Measurements from ENCODE around the gene SAMD3.
"Not testable (repeated sequence)": the region's sequence is repeated elsewhere in the genome, so short reads cannot be mapped to it uniquely, and the experiment has no call there.

Gene SAMD3

DNA sequence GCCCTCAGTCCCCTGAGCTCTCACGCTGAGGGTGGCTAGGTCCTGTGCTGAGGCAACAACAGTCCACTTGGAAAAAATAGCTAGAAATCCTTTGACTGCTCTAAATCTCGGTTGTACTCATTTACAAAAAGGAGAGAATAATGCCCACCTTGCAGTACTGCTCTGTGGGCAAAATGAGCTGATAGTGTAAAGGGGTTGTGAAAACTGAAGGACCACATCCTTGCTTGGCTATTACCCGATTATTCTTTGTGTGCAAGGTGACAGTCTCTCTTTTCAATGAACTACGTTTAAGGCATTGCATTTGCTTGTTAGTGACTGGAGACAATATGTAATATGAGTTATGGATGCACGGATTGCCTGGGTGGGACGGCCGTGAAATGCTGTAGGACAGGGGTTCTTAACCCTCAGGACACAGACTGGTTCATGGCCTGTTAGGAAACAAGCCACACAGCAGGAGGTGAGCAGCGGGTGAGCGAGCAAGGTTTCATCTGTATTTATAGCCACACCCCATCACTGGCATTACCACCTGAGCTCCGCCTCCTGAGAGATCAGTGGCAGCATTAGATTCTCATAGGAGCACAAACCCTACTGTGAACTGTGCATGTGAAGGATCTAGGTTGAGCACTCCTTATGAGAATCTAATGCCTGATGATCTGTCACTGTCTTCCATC is 14.6 kb downstream of the SAMD3 start:
- DNase-seq (ENCODE audit: low read depth) = no peak

DNA sequence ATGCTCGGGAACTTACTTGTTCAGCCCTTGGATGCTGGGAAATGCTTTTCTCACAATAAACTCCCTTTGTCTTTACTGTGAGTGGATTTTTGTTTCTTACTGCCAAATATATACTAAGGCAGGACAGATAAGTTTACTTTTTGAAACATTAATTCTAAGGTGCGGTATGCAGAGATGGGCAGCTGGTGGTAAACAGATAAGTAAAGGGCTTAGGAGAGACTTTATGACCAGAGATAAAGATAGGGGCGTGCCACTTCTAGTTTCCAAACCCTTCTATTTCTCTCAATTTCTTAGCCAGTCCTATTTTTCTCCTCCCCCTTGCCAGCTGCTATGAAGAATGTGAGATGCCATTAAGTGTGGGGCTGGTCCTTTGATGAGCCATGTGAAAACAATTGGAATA is 16.3 kb downstream of the SAMD3 start:
- DNase-seq (ENCODE audit: low read depth) = no peak

DNA sequence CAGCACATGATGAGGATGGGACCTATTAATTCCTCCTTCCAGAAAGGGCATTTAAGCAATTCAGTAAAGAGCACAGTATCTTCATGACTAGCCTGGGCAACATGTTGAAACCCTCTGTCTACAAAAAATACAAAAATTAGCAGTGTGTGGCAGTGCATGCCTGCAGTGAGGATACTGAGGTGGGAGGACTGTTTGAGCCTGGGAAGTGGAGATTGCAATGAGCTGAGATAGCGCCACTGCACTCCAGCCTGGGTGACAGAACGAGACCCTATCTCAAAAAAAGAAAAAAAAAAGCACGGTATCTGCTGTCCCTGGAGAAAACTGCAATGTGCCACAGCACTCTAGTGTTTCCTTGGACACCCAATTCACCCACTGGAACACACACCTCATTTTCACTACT is 18.4 kb downstream of the SAMD3 start:
- DNase-seq (ENCODE audit: low read depth) = no peak

DNA sequence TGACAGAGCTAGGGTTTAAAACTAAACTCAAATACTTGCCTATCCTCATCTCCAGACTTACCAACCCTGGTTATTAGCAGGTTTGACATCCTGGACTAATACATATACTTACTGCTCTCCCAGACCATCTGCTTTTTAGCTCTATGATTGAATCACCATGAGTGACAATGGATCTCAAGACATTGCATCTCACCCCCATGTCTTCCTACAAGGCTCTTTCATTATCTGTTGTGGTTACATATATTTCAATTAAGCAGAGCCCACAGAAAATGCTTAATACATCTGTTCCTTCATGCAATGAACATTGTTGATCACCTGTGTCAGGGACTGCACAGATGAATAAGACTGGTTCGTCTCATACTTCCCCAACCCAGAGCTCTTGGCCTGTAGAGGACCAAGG is 19.4 kb downstream of the SAMD3 start:
- no peak for DNase-seq (ENCODE audit: low read depth)

DNA sequence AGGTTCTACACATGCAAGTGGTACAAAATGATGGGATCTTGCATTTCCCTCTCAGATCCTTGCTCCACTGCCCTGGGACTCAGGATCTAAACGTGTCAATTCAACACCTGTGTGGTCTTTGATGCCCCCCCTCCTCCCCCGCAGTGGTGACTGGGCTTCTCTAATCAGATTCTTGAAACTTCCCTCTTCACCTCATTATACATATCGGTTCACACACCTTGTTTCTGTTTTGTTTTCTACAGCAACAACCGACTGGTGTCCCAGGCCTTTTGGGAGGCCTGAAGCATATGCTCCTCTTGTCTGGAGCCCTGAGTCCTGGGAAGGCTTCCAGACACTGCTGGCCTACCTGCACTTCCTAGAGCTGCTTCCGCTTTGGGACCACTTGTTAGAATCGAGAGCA is 20.0 kb downstream of the SAMD3 start:
- no peak for DNase-seq (ENCODE audit: low read depth)

DNA sequence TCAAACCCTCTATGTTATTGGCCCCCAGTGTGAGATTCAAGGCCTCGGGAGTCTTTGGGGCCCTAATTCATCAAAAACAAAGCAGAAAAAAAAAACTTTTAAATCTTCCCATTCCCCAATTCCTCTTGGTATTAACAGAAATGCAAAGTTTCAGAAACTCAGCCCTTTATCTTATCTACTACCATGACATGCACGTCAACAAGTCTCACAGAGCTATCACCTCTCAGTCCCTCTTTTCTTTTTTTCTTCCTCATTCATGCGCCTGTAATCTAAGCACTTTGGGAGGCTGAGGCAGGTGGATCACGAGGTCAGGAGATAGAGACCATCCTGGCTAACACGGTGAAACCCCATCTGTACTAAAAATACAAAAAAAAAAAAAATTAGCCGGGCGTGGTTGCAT is 22.7 kb downstream of the SAMD3 start:
- DNase-seq (ENCODE audit: low read depth) = no peak

DNA sequence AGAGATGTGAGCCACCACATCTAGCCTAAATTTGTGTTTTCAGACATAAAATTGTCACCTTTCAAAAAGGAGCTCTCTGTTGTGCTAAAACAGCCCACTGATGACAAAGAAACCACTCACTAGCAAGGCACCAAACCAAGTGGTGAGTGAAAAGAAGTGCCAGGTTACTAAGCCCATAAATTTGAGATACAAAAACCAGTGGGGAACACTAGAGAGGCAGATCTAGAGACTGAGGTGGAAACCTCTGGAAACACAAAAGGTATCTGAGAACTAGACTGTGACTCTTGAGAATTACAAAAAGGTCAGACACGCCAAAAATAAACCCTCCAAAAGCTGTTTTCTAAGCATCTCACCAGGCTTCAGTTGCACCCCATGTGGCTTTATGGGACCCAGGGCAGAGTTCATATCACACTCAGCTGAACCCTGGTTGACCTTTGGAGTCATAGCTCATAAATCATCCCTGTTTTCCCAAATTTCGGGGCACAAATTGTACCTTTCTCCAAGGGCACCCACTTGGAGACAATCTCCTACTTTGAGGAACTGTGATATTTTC is 24.2 kb downstream of the SAMD3 start:
- DNase-seq (ENCODE audit: low read depth) = no peak

DNA sequence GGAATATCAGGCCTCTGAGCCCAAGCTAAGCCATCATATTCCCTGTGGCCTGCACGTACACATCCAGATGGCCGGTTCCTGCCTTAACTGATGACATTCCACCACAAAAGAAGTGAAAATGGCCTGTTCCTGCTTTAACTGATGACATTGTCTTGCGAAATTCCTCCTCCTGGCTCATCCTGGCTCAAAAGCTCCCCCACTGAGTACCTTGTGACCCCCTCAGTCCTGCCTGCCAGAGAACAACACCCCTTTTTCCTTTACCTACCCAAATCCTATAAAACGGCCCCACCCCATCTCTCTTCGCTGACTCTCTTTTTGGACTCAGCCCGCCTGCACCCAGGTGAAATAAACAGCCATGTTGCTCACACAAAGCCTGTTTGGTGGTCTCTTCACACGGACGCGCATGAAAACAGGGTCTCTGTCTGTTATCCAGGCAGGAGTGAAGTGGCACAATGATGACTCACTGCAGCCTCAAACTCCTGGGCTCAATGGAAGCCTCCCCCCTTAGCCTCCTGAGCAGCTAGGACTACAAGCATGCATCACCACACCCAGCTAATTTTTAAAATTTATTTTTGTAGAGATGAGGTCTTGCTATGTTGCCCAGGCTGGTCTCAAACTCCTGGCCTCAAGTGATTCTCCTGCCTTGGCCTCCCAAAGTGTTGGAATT is 24.8 kb downstream of the SAMD3 start:
- not testable (repeated sequence) for DNase-seq (ENCODE audit: low read depth)

DNA sequence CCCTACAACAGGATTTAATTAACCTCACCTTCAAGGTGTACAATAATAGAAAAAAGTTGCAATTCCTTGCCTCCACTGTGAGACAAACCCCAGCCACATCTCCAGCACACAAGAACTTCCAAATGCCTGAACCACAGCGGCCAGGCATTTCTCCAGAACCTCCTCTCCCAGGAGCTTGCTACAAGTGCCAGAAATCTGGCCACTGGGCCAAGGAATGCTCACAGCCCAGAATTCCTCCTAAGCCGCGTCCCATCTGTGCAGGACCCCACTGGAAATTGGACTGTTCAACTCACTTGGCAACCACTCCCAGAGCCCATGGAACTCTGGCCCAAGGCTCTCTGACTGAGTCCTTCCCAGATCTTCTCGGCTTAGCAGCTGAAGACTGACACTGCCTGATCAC is 28.3 kb downstream of the SAMD3 start:
- not testable (repeated sequence) for DNase-seq (ENCODE audit: low read depth)

DNA sequence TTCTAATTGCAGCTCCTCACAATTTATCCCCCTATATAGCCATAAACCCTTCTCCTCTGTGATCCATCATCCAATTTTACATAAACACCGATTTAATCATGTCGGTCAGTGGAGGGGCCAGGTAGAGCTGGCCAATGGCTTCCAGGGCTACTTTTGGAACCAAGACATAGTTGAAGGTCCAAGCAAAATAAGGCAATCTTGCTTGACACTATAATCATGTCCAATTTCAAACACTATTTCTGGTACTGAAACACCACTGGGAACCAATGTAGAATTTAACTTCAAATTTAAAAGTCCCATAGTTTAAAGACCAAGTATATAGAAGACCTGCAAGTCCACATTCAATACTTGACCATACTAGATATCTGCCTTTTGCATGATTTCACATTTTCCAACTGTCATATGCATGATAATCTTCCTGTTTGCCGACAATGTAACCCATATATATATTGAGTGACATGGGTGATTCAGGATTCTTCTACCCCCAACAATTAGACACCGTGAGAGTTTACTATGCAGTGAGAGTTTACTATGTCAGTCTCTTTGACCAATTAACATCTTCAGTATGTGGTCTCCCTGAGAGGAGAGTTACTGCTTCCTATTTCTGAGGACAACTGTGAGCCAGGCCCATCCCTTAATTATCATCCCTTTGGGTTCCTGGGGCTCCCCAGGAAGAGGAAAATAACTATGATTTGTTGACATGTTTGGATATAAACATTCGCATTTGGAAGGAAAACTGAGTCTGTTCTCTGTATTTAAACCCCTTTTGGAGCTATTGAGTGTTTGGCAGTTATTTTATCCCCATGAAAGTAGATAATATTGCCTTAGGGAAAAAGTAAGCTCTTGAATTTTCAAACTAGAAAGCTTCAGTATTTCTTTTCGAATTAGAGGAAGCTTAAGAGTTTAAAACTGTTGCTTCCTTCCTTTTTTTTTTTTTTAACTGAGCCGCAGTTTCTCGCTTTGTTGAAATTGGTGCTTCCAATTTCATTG is 31.8 kb downstream of the SAMD3 start:
- no peak for DNase-seq (ENCODE audit: low read depth)

DNA sequence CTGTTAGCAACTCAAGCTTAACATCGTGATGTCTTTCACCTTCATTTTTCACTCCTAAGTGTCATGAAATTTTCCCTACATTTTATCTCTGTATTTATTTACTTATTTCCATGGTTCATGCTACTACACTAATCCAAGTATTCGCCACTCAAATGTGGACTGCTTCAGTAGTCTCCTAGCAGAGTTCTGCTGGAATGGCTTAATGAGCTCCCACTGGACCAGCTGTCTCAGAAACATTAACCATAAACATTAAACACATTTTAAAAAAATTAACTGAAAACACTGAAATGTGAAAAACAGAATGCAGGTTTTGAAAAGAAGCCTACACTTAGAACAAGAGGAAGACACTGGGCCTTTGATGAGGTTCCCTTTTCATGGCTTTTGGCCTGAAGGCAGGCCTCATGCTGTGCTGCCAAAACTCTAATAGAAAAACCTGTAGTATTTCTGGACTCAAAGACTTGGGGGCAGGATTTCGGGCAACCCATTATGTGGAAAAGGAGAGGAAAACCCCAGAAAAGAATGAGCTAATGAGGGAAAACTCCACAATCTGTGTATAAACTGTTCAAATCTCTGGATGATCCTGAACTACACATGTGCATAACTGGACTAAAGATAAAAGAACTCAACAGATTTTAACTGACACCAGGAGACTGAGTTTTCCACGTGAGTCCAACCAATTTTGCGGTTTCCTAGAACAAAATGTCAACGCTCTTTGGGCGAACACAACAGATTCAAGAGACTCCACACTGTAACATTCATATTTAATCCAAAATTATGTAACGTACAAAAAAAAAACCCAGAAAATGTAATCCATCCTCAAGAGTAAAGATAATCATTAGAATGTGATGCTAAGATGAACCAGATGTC is 33.0 kb downstream of the SAMD3 start:
- no peak for DNase-seq (ENCODE audit: low read depth)

DNA sequence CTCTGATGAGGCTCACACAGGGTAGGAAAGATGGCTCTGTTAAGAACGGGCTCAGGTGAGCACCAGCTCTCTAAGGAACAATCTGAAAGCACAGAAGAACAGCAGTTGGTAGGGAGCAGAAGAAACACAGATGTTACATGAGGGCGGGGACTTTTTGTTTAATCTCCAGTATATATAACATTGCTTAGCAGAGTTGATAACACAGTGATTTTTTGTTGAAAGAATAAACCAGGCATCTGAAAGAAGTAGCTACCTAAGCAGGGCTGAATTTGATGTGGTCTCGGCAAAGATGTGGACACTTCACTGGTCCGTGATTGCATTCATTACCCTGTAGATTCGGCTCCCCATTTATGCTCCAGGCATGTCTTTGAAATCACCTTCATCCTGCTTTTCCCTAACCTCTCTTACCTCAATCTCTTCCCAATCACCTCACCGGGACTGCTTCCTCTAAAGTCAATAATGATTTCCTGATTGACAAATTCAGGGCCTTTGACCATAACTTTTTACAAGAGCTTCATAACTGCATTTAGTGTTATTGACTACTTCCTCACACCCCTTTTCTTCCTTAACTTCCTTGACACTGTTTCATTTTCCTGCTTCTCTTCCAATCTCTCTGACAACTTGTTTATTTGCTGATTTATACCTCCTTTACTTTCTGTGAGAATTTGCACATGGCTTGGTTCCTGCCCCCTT is 34.4 kb downstream of the SAMD3 start:
- DNase-seq (ENCODE audit: low read depth) = no peak

DNA sequence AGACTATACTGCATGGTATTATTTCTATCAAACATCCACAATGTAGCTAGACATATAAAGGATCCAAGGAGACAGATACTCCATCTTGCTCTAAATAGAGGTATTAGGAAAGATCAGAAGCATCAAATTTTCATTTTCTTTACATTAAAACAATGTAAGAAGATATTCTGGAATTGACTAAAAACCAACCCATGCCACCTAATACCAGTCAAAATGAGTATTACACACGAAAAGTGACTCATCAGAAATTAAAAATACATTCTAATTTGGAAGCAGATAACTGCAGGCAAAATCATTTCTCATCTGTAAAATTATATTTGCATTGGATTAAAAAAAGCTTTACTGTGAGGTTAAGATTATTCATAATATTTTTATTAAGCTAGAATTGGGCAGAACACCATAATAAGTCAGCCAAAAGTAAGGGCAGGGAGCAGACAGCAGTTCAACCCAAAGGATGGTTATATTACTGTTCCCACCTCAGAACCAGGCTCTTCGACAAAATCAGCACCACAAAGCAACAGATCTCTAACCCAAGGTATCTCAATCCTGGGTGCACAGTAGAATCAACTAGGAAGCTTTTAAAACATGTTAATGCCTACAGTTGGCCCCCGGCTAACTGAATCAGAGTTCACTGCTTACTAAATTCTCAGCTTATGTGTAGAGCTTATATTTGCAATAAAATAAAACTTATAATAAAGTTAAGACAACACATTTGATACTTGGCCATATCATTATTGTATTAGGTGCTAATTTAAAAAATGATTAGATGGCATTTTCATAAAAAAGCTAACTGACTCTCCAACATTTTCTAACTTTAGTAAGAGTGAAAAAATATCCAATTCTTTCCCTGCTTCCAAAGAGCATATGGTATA is 35.2 kb downstream of the SAMD3 start:
- no peak for DNase-seq (ENCODE audit: low read depth)

DNA sequence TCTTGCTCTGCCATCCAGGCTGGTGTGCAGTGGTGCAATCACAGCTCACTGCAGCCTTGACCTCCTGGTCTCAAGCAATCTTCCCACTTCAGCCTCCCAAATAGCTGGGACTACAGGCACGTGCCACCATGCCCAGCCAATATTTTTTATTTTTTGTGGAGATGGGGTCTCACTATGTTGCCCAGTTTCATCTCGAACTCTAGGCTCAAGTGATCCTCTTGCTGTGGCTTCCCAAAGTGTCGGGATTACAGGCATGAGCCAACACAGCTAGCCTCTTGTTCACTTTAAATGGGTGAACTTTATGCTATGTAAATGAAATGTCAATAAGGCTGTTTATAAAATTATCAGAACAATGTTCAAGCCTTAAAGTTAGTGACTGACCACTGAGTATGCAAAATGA is 37.1 kb downstream of the SAMD3 start:
- DNase-seq (ENCODE audit: low read depth) = no peak

DNA sequence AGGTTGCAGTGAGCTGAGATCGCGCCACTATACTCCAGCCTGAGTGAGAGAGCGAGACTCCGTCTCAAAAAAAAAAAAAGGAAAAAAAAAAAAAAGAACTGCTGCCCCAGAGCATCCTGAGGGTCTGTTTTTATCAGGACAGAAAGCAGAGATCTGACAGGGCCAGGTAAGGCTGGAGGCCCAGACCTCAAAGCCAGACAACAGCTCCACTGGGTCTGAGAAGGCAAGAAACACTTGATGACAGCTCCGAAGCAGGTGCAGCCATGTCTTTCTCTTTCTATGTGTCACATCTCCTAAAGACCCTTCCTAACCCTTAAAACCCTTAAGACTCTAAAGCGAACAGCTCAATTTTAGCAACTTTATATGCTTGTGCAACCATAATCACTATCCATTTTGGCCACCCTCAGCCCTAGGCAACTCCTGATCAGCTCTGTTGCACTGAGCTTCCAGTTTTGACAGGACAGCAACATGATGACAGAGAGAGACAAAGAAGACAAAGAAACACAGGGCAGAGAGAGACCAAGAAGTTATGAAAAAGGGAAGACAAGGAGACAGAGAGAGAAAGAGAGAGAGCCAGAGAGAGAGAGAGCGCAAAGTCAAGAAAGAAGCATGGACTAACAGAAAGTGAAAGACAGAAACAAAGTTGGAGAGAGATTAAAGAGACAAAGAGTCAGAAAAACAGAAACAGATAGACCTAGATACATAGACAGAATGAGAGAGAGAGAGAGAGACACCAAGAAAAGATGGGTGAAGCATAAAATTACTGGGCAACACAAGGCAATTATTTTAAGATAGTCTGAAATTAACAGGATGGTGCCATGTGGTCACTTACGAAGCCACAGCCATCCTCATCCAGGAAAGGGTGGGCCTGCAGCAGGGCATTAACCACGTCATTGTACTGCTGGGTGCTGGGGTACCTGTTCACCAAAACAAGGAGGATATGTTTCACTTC is 39.2 kb downstream of the SAMD3 start:
- peak; percentile 4 for DNase-seq (ENCODE audit: low read depth)

DNA sequence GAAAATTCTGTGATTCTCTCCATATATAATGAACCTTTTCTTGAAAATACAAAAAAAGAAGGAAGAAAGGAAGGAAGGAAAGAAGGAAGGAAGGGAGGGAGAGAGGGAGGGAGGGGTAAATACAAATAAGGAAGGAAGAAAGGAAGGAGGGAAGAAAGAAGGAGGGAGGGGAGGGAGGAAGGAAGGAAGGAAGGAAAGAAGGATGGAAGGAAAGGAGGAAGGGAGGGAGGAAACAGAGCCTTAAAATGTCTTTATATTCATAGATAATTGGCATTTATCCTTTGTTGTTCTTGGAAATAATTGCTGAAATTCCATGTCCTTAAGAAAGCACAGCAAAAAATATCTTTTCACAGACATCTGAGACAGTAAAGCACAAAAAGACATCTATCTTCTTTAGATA is 40.3 kb downstream of the SAMD3 start:
- no peak for DNase-seq (ENCODE audit: low read depth)

DNA sequence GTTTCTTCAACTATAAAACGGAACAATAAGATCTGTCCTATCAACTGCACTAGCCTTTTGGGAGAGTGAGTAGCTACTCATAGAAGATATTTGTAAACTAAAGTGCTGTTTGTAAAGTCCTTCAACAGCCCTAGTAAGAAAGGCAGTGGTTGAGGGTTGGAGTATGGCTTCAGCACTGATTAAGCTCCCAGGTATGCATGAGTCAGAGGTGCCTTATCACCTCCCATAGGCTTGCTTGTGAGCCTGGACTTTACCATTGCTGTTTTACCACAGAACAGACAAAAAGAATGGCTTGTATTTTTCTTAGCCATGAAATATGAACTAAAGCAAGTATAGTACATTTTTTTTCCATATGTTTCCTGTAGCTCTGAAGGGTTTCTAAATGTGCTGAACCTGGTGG is 44.1 kb downstream of the SAMD3 start:
- no peak for DNase-seq (ENCODE audit: low read depth)

DNA sequence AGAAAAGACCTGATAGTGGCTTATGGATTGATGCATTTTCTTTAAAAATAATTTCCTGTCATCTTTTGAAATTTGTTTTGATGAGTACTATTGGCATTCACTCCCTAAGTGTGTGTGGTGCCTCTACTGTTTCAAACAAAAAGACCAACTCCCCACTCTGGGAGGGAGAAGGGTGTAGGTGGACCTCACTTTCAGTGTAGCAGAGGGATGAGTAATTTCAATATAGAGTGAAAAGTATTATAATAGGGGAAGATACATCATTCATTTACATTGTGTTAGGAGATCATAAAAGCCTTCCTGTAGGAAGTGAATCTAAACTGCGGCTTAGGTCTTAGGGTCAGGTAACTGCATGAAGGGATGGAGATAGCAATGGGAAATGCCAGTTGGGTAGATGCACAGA is 46.4 kb downstream of the SAMD3 start:
- no peak for DNase-seq (ENCODE audit: low read depth)

Measured in stimulated activated CD8-positive, alpha-beta memory T cell treated with anti-CD3 and anti-CD28 coated beads, Interleukin-15, amount 100 ng/mL, for 1 hour (primary cell).